ENCODE data around the gene VAMP3. TPM values are rescaled to one million over a fixed set of nuclear protein-coding genes. Genes with fewer than 3 reads are reported as not detected.

Gene VAMP3
- total and polyA plus RNA-seq, 9 of the 15 experiments (the other 6 are each of a cell fraction or from before 2014, with no cell fraction given), result 27.1 to 71.3 (median 47.5) TPM

DNA sequence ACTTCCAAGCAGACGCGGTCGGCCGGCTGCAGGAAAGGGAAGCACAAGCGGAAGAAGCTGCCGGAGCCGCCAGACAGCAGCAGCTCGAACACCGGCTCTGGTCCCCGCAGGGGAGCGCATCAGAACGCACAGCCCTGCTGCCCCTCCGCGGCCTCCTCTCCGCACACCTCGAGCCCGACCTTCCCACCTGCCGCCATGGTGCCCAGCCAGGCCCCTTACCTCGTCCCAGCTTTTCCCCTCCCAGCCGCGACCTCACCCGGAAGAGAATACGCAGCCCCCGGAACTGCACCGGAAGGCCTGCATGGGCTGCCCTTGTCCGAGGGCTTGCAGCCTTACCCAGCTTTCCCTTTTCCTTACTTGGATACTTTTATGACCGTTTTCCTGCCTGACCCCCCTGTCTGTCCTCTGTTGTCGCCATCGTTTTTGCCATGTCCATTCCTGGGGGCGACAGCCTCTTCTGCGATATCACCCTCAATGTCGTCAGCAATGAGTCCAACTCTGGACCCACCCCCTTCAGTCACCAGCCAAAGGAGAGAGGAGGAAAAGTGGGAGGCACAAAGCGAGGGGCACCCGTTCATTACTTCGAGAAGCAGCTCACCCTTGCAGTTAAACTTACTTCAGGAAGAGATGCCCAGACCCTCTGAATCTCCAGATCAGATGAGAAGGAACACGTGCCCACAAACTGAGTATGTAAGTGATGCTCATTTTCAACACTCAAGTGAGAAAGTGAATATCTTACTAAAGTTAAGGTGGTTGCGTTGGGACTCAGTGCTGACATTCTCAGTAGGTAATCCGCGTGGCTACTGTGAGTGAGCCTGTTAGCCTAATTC is 56.2 kb downstream of the VAMP3 start (continued):
- TF ChIP-seq, protein P1, sequence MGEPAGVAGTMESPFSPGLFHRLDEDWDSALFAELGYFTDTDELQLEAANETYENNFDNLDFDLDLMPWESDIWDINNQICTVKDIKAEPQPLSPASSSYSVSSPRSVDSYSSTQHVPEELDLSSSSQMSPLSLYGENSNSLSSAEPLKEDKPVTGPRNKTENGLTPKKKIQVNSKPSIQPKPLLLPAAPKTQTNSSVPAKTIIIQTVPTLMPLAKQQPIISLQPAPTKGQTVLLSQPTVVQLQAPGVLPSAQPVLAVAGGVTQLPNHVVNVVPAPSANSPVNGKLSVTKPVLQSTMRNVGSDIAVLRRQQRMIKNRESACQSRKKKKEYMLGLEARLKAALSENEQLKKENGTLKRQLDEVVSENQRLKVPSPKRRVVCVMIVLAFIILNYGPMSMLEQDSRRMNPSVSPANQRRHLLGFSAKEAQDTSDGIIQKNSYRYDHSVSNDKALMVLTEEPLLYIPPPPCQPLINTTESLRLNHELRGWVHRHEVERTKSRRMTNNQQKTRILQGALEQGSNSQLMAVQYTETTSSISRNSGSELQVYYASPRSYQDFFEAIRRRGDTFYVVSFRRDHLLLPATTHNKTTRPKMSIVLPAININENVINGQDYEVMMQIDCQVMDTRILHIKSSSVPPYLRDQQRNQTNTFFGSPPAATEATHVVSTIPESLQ (CRISPR knock-in tag; IDR thresholded peaks at IDR 0.05), result no peak
- TF ChIP-seq NCOA4 (IDR thresholded peaks at IDR 0.05; ENCODE audit: partially characterized antibody) (no peak), ZNF740 (CRISPR knock-in tag; IDR thresholded peaks at IDR 0.05) (no peak), ZNF740 (tag; IDR thresholded peaks at IDR 0.05) (no peak), ZC3H8 (IDR thresholded peaks at IDR 0.05) (0 out of 2 replicates have a peak, but pooled peaks have one; percentile 45), ZBTB9 (CRISPR knock-in tag; IDR thresholded peaks at IDR 0.05) (no peak)
- TF ChIP-seq, protein P2, sequence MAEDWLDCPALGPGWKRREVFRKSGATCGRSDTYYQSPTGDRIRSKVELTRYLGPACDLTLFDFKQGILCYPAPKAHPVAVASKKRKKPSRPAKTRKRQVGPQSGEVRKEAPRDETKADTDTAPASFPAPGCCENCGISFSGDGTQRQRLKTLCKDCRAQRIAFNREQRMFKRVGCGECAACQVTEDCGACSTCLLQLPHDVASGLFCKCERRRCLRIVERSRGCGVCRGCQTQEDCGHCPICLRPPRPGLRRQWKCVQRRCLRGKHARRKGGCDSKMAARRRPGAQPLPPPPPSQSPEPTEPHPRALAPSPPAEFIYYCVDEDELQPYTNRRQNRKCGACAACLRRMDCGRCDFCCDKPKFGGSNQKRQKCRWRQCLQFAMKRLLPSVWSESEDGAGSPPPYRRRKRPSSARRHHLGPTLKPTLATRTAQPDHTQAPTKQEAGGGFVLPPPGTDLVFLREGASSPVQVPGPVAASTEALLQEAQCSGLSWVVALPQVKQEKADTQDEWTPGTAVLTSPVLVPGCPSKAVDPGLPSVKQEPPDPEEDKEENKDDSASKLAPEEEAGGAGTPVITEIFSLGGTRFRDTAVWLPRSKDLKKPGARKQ (CRISPR knock-in tag; IDR thresholded peaks at IDR 0.05), result no peak
- TF ChIP-seq, protein P3, sequence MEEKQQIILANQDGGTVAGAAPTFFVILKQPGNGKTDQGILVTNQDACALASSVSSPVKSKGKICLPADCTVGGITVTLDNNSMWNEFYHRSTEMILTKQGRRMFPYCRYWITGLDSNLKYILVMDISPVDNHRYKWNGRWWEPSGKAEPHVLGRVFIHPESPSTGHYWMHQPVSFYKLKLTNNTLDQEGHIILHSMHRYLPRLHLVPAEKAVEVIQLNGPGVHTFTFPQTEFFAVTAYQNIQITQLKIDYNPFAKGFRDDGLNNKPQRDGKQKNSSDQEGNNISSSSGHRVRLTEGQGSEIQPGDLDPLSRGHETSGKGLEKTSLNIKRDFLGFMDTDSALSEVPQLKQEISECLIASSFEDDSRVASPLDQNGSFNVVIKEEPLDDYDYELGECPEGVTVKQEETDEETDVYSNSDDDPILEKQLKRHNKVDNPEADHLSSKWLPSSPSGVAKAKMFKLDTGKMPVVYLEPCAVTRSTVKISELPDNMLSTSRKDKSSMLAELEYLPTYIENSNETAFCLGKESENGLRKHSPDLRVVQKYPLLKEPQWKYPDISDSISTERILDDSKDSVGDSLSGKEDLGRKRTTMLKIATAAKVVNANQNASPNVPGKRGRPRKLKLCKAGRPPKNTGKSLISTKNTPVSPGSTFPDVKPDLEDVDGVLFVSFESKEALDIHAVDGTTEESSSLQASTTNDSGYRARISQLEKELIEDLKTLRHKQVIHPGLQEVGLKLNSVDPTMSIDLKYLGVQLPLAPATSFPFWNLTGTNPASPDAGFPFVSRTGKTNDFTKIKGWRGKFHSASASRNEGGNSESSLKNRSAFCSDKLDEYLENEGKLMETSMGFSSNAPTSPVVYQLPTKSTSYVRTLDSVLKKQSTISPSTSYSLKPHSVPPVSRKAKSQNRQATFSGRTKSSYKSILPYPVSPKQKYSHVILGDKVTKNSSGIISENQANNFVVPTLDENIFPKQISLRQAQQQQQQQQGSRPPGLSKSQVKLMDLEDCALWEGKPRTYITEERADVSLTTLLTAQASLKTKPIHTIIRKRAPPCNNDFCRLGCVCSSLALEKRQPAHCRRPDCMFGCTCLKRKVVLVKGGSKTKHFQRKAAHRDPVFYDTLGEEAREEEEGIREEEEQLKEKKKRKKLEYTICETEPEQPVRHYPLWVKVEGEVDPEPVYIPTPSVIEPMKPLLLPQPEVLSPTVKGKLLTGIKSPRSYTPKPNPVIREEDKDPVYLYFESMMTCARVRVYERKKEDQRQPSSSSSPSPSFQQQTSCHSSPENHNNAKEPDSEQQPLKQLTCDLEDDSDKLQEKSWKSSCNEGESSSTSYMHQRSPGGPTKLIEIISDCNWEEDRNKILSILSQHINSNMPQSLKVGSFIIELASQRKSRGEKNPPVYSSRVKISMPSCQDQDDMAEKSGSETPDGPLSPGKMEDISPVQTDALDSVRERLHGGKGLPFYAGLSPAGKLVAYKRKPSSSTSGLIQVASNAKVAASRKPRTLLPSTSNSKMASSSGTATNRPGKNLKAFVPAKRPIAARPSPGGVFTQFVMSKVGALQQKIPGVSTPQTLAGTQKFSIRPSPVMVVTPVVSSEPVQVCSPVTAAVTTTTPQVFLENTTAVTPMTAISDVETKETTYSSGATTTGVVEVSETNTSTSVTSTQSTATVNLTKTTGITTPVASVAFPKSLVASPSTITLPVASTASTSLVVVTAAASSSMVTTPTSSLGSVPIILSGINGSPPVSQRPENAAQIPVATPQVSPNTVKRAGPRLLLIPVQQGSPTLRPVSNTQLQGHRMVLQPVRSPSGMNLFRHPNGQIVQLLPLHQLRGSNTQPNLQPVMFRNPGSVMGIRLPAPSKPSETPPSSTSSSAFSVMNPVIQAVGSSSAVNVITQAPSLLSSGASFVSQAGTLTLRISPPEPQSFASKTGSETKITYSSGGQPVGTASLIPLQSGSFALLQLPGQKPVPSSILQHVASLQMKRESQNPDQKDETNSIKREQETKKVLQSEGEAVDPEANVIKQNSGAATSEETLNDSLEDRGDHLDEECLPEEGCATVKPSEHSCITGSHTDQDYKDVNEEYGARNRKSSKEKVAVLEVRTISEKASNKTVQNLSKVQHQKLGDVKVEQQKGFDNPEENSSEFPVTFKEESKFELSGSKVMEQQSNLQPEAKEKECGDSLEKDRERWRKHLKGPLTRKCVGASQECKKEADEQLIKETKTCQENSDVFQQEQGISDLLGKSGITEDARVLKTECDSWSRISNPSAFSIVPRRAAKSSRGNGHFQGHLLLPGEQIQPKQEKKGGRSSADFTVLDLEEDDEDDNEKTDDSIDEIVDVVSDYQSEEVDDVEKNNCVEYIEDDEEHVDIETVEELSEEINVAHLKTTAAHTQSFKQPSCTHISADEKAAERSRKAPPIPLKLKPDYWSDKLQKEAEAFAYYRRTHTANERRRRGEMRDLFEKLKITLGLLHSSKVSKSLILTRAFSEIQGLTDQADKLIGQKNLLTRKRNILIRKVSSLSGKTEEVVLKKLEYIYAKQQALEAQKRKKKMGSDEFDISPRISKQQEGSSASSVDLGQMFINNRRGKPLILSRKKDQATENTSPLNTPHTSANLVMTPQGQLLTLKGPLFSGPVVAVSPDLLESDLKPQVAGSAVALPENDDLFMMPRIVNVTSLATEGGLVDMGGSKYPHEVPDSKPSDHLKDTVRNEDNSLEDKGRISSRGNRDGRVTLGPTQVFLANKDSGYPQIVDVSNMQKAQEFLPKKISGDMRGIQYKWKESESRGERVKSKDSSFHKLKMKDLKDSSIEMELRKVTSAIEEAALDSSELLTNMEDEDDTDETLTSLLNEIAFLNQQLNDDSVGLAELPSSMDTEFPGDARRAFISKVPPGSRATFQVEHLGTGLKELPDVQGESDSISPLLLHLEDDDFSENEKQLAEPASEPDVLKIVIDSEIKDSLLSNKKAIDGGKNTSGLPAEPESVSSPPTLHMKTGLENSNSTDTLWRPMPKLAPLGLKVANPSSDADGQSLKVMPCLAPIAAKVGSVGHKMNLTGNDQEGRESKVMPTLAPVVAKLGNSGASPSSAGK (IDR thresholded peaks at IDR 0.05), result 0 out of 2 replicates have a peak, but pooled peaks have one; percentile 28
